Endodermal cell (in vitro differentiated cells): Measurements from ENCODE around the gene ALG1. TPM values are rescaled to one million over a fixed set of nuclear protein-coding genes. Genes with fewer than 3 reads are reported as not detected.

ENCODE experiments used
- DNase-seq: peaks from one replicate; pipeline ENCODE4 v3.0.0-alpha.2; 2017
- H3K27ac ChIP-seq: 2 replicates; pipeline ENCODE4 v1.5.1; 2013; ENCODE audit warnings: mild to moderate bottlenecking, low read depth, low read length, moderate library complexity
- H3K27me3 ChIP-seq: 2 replicates; pipeline ENCODE4 v1.6.1; 2013; ENCODE audit warnings: mild to moderate bottlenecking, low read length, moderate library complexity; ENCODE audit not compliant: insufficient read depth, control insufficient read depth, poor library complexity, severe bottlenecking
- H3K36me3 ChIP-seq: 2 replicates; pipeline ENCODE4 v1.7.0; 2013; ENCODE audit warnings: mild to moderate bottlenecking, low read length, moderate library complexity; ENCODE audit not compliant: control insufficient read depth, insufficient read depth
- H3K4me1 ChIP-seq: one replicate; pipeline ENCODE4 v1.7.0; 2013; ENCODE audit warnings: low read length; ENCODE audit not compliant: control insufficient read depth, insufficient read depth
- H3K4me3 ChIP-seq: 2 replicates; pipeline ENCODE4 v1.5.1; 2013; ENCODE audit warnings: mild to moderate bottlenecking, low read length, moderate library complexity
- H3K9ac ChIP-seq: 2 replicates; pipeline ENCODE4 v1.6.1; 2013; ENCODE audit warnings: mild to moderate bottlenecking, low read length, moderate library complexity; ENCODE audit not compliant: poor library complexity, severe bottlenecking; ENCODE audit errors: extremely low read depth
- H3K9me3 ChIP-seq: 2 replicates; pipeline ENCODE4 v1.6.1; 2013; ENCODE audit warnings: mild to moderate bottlenecking, low read length, moderate library complexity; ENCODE audit not compliant: control insufficient read depth
- H3K27ac Mint-ChIP-seq: 2 replicates; pipeline ENCODE4 v1.8.0; 2020; ENCODE audit warnings: mixed read lengths
- H3K27me3 Mint-ChIP-seq: 2 replicates; pipeline ENCODE4 v1.8.0; 2021; ENCODE audit warnings: mild to moderate bottlenecking, mixed read lengths; ENCODE audit not compliant: insufficient read depth
- H3K36me3 Mint-ChIP-seq: 2 replicates; pipeline ENCODE4 v1.8.0; 2020; ENCODE audit warnings: low read depth, mixed read lengths
- H3K4me1 Mint-ChIP-seq: 2 replicates; pipeline ENCODE4 v1.8.0; 2020; ENCODE audit warnings: mixed read lengths
- H3K4me3 Mint-ChIP-seq: 2 replicates; pipeline ENCODE4 v1.8.0; 2020; ENCODE audit warnings: mild to moderate bottlenecking, moderate library complexity, mixed read lengths
- H3K9me3 Mint-ChIP-seq: 2 replicates; pipeline ENCODE4 v1.8.0; 2020; ENCODE audit warnings: mild to moderate bottlenecking, mixed read lengths
- WGBS, 2 experiments: methylation state at CpG; one replicate each; pipeline versions ENCODE4 v1.1.5 to v1.1.7; 2013; ENCODE audit warnings: missing lambda C conversion rate in 2 of 2, mixed read lengths in 1 of 2; ENCODE audit not compliant: insufficient coverage in 1 of 2, insufficient read length in 1 of 2; 5-methylcytosine and 5-hydroxymethylcytosine counted together
- total RNA-seq, 2 donors: library from RNA; stranded (reverse); fragmentation: NEBNext Ultra II Directional in 1 of 2; extraction: Animal tissue kit (Norgen Biotek cat#: 25700) in 1 of 2; gene quantifications; 2 replicates in 1 of 2; 3 replicates in 1 of 2; pipeline ENCODE4 v1.2.1, GENCODE V29; 2021
- TF ChIP-seq, protein P1 (sequence below): fragments of 200-600 bp; sonication (generic); conservative IDR thresholded peaks from 2 replicates; pipeline ENCODE4 v1.5.0; 2021; ENCODE audit warnings: antibody characterized with exemption, mild to moderate bottlenecking

Gene ALG1
- total RNA-seq, 2 donors from 2014 or later = 25.1 to 32.3 TPM

DNA sequence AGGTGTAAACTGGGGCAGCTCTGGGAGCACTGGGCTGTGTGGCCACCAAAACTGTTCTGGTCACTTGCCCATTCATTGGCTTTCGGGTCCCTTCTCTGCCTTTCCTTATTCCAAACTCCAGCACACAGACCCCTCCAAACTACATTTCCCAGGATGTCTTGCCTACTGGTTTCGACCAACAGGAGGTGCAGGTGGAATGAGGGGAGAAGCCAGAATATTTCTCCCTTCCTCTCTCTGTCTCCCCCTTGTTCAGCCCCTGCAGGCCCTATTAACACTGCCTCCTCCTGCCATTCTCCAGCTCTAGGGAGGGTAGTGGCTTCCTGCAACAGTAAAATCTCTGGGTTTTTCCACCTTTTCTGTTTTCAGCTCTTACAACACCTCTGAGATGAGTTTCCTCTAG is 24.7 kb upstream of the ALG1 start:
- no peak overlapping the region for H3K4me3 Mint-ChIP-seq
- 77% methylated on average over 2 of the region's 2 CpGs; no CpG with 5 or more reads in 1 of the 2 experiments for WGBS, 2 experiments

DNA sequence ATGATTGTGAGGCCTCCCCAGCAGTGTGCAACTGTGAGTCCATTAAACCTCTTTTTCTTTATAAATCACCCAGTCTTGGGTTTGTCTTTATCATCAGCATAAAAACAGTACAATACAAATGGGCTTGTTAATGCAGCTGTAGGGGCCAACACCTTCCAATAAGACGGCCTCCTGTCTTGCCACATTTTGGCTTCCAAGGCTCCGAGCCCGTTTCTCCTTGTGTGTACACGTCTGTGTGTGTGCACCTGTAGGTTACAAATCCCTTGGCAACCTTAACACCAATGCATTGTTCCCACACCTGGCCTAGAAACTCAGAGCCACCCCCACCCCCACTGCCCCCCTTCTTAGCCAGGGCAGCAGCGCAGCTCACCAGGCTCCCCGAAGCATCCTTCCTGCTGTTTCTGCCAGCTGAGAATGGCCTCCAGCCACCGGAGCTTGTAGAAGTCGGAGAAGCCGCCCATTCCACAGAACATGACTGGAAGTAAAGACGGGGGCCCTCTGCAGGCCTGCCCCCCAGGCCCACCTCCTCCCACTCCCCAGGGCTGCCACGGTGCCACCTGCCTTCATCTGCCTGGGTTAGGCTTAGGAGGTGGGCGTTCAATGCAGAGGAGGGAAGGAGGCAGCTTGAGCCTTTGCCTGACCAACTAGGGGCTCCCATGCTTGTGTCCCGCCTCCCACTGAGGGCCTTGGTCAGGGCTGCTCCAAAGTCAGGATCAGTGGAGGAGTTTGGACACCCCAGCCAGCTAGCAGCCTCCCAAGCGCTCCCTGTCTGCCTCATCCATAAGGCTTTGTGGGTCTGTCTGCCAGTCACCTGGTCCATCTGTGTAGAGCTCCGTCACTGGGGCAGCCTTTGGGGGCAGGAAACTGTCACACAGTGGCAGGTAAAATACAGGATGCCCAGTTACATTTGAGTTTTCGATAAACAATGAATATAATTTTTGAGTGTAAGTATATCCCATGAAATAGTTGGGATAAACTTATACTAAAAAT is 16.5 kb upstream of the ALG1 start:
- H3K4me1 ChIP-seq = no peaks in the 10 kb centered on the region
- no peaks in the 10 kb centered on the region for H3K36me3 ChIP-seq
- Mint-ChIP-seq H3K4me1 (peaks cover 2% of the 10 kb centered on the region), H3K27me3 (peaks cover 4% of the 10 kb centered on the region), H3K9me3 (no peaks in the 10 kb centered on the region), H3K4me3 (no peak overlapping the region), H3K36me3 (no peaks in the 10 kb centered on the region), H3K27ac (no peak overlapping the region)
- no peak overlapping the region for H3K4me3 ChIP-seq
- no peaks in the 10 kb centered on the region for H3K27me3 ChIP-seq
- no peak for DNase-seq
- no peak overlapping the region for H3K27ac ChIP-seq
- TF ChIP-seq, protein P1, sequence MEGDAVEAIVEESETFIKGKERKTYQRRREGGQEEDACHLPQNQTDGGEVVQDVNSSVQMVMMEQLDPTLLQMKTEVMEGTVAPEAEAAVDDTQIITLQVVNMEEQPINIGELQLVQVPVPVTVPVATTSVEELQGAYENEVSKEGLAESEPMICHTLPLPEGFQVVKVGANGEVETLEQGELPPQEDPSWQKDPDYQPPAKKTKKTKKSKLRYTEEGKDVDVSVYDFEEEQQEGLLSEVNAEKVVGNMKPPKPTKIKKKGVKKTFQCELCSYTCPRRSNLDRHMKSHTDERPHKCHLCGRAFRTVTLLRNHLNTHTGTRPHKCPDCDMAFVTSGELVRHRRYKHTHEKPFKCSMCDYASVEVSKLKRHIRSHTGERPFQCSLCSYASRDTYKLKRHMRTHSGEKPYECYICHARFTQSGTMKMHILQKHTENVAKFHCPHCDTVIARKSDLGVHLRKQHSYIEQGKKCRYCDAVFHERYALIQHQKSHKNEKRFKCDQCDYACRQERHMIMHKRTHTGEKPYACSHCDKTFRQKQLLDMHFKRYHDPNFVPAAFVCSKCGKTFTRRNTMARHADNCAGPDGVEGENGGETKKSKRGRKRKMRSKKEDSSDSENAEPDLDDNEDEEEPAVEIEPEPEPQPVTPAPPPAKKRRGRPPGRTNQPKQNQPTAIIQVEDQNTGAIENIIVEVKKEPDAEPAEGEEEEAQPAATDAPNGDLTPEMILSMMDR = no peak
- 92 to 95% methylated on average over 6 to 16 of the region's 16 CpGs for WGBS, 2 experiments
- no peak overlapping the region for H3K9ac ChIP-seq
- no peaks in the 10 kb centered on the region for H3K9me3 ChIP-seq

More for the DNA sequence above, 24.7 kb upstream of the ALG1 start:
- Mint-ChIP-seq H3K27me3 (peaks cover 17% of the 10 kb centered on the region), H3K9me3 (no peaks in the 10 kb centered on the region), H3K4me1 (peaks cover 5% of the 10 kb centered on the region), H3K27ac (no peak overlapping the region), H3K36me3 (no peaks in the 10 kb centered on the region)
- Histone ChIP-seq H3K4me1 (no peaks in the 10 kb centered on the region), H3K9ac (no peak overlapping the region), H3K36me3 (no peaks in the 10 kb centered on the region), H3K9me3 (no peaks in the 10 kb centered on the region), H3K4me3 (no peak overlapping the region), H3K27me3 (peaks cover 3% of the 10 kb centered on the region), H3K27ac (no peak overlapping the region)
- TF ChIP-seq, protein P1 = no peak
- DNase-seq = no peak

DNA sequence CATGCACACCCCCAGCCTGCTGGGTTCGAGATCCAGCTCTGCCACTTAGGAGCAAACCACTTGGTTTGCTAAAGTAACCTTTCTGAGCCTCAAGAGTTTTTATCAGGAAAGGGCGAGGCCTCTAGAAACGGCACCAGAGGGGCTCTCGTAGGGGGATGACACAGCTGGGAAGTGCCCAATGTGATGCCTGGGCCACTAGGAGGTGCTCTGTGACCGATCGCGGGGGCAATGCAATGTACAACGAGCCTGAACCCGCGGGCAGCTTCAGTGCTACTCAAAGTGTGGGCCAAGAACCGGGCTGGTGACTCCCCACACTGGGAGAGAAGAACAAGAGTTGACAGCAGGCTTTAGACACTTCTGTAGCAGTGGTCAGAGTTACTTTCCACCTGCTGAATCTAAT is 15.3 kb upstream of the ALG1 start:
- Mint-ChIP-seq H3K4me1 (peaks cover 2% of the 10 kb centered on the region), H3K4me3 (no peak overlapping the region), H3K27ac (no peak overlapping the region), H3K9me3 (no peaks in the 10 kb centered on the region), H3K27me3 (no peaks in the 10 kb centered on the region), H3K36me3 (no peaks in the 10 kb centered on the region)
- Histone ChIP-seq H3K9ac (no peak overlapping the region), H3K4me1 (no peaks in the 10 kb centered on the region), H3K4me3 (no peak overlapping the region), H3K27me3 (no peaks in the 10 kb centered on the region), H3K9me3 (no peaks in the 10 kb centered on the region), H3K36me3 (no peaks in the 10 kb centered on the region), H3K27ac (no peak overlapping the region)
- TF ChIP-seq, protein P1 = peak; percentile 86
- DNase-seq = peak; percentile 91
- WGBS, 2 experiments = 34% methylated on average over 11 of the region's 11 CpGs
